ENCODE data around the gene DDX43. TPM values are rescaled to one million over a fixed set of nuclear protein-coding genes. Genes with fewer than 3 reads are reported as not detected.

DDX43 gene
- polyA plus RNA-seq, 4 donors = 0.45 to 0.99 (median 0.65) TPM

Other genes starting within 250 kb of the DDX43 start
- gene KHDC1L, start 169.3 kb upstream of the DDX43 start, polyA plus RNA-seq (ENCODE audit: insufficient read length in 4 of 4) = under 1 TPM; 0.28 to 0.69 (median 0.36) TPM
- 10 to 100 TPM in 1 of 4 donors, 1 to 10 TPM in 3; 6.2 to 10.8 (median 8.5) TPM for gene KHDC1, start 131.6 kb upstream of the DDX43 start, polyA plus RNA-seq (ENCODE audit: insufficient read length in 4 of 4)
- gene DPPA5, start 40.6 kb upstream of the DDX43 start, polyA plus RNA-seq (ENCODE audit: insufficient read length in 4 of 4) = not detected
- under 1 TPM in 1 of 4 donors, not detected in 3; 0.13 TPM for gene KHDC3L, start 32.2 kb upstream of the DDX43 start, polyA plus RNA-seq (ENCODE audit: insufficient read length in 4 of 4)
- gene OOEP, start 24.9 kb upstream of the DDX43 start, polyA plus RNA-seq (ENCODE audit: insufficient read length in 4 of 4) = under 1 TPM in 2 of 4 donors, not detected in 2; 0.31 to 0.38 TPM
- gene CGAS, start 57.5 kb downstream of the DDX43 start, polyA plus RNA-seq (ENCODE audit: insufficient read length in 4 of 4) = 1 to 10 TPM; 3.1 to 3.9 (median 3.2) TPM
- 10 to 100 TPM; 29.8 to 39.1 (median 35.5) TPM for gene MTO1, start 66.9 kb downstream of the DDX43 start, polyA plus RNA-seq (ENCODE audit: insufficient read length in 4 of 4)
- over 10,000 TPM; 19,598 to 21,513 (median 20,563) TPM for gene EEF1A1, start 126.2 kb downstream of the DDX43 start, polyA plus RNA-seq (ENCODE audit: insufficient read length in 4 of 4)

All from right renal pelvis (tissue), 4 donors.